Neural cell (in vitro differentiated cells): ENCODE measurements around the gene PPFIA1. TPM values are rescaled to one million over a fixed set of nuclear protein-coding genes. Genes with fewer than 3 reads are reported as not detected.

ENCODE experiments used
- H2AFZ ChIP-seq: fragments of 200-600, 300-800 bp; sonication (generic), shearing (Covaris generic); 2 replicates; pipeline ENCODE4 v1.6.0; 2014; ENCODE audit warnings: low read depth, mild to moderate bottlenecking, antibody characterized with exemption, low read length, moderate library complexity
- H3F3A ChIP-seq: fragments of 200-600 bp; shearing (Covaris generic); 2 replicates; pipeline ENCODE4 v1.6.1; 2016; ENCODE audit warnings: mild to moderate bottlenecking, moderate library complexity, mixed read lengths, antibody characterized with exemption, low read length; ENCODE audit not compliant: insufficient read depth, poor library complexity, severe bottlenecking
- H3K27ac ChIP-seq: fragments of 200-600, 300-800 bp; sonication (generic), shearing (Covaris generic); 2 replicates; pipeline ENCODE4 v1.5.1; 2014; ENCODE audit warnings: mild to moderate bottlenecking, low read length, moderate library complexity
- H3K27me3 ChIP-seq: fragments of 300-800, 200-600 bp; sonication (generic), shearing (Covaris generic); 2 replicates; pipeline ENCODE4 v1.6.0; 2014; ENCODE audit warnings: mild to moderate bottlenecking, low read depth, low read length, moderate library complexity; ENCODE audit not compliant: insufficient read depth
- H3K36me3 ChIP-seq: fragments of 300-800, 200-600 bp; sonication (generic), shearing (Covaris generic); 2 replicates; pipeline ENCODE4 v1.5.1; 2014; ENCODE audit warnings: mild to moderate bottlenecking, antibody characterized with exemption, low read length, moderate library complexity; ENCODE audit not compliant: insufficient read depth
- H3K4me2 ChIP-seq: fragments of 300-800, 200-600 bp; sonication (generic), shearing (Covaris generic); 2 replicates; pipeline ENCODE4 v1.6.0; 2014; ENCODE audit warnings: mild to moderate bottlenecking, low read length
- H3K4me3 ChIP-seq: fragments of 300-800, 200-600 bp; sonication (generic), shearing (Covaris generic); 2 replicates; pipeline ENCODE4 v1.5.1; 2014; ENCODE audit warnings: mild to moderate bottlenecking, low read length, moderate library complexity
- H3K79me2 ChIP-seq: fragments of 200-600 bp; shearing (Covaris generic); replicated peaks from 2 replicates; pipeline ENCODE4 v1.6.0; 2014; ENCODE audit warnings: mild to moderate bottlenecking, low read length, moderate library complexity; ENCODE audit not compliant: insufficient read depth
- H3K9ac ChIP-seq: fragments of 300-800, 200-600 bp; sonication (generic), shearing (Covaris generic); 2 replicates; pipeline ENCODE4 v1.6.1; 2016; ENCODE audit warnings: mild to moderate bottlenecking, low read length, mixed read lengths
- H3K9me2 ChIP-seq: fragments of 200-600 bp; shearing (Covaris generic); 2 replicates; pipeline ENCODE4 v1.6.1; 2016; ENCODE audit warnings: mild to moderate bottlenecking, low read length, mixed read lengths; ENCODE audit not compliant: insufficient read depth
- H3K9me3 ChIP-seq: fragments of 200-600, 300-800 bp; sonication (generic), shearing (Covaris generic); 2 replicates; pipeline ENCODE4 v1.6.1; 2016; ENCODE audit warnings: mild to moderate bottlenecking, mixed run types, low read length, moderate library complexity, mixed read lengths
- H4K20me1 ChIP-seq: fragments of 200-600 bp; shearing (Covaris generic); 2 replicates; pipeline ENCODE4 v1.6.1; 2016; ENCODE audit warnings: mild to moderate bottlenecking, mixed run types; ENCODE audit not compliant: insufficient read depth
- EP300 ChIP-seq: fragments of 450-650 bp; conservative IDR thresholded peaks from 2 replicates; pipeline ENCODE4 v1.6.1; 2014; ENCODE audit warnings: antibody characterized with exemption, mild to moderate bottlenecking, moderate library complexity; ENCODE audit not compliant: poor library complexity, severe bottlenecking
- EZH2 ChIP-seq: fragments of 200-600, 300-800 bp; shearing (Covaris generic), sonication (generic); IDR thresholded peaks from 2 replicates; pipeline ENCODE4 v1.6.1; 2014; ENCODE audit warnings: antibody characterized with exemption, low read length, borderline replicate concordance, mild to moderate bottlenecking; ENCODE audit not compliant: insufficient read depth, poor library complexity, severe bottlenecking
- MXI1 ChIP-seq: fragments of 450-650 bp; conservative IDR thresholded peaks from 2 replicates; pipeline ENCODE4 v1.6.1; 2014; ENCODE audit warnings: antibody characterized with exemption, mild to moderate bottlenecking; ENCODE audit not compliant: poor library complexity, severe bottlenecking
- POLR2AphosphoS5 ChIP-seq: IDR thresholded peaks from 2 replicates; pipeline ENCODE4 v1.6.1; 2012
- RAD21 ChIP-seq: fragments of 450-650 bp; conservative IDR thresholded peaks from 2 replicates; pipeline ENCODE4 v1.6.1; 2014; ENCODE audit warnings: antibody characterized with exemption, mild to moderate bottlenecking, moderate library complexity
- SMC3 ChIP-seq: fragments of 450-650 bp; conservative IDR thresholded peaks from 2 replicates; pipeline ENCODE4 v1.6.1; 2014; ENCODE audit warnings: antibody characterized with exemption, mild to moderate bottlenecking, moderate library complexity; ENCODE audit not compliant: poor library complexity
- TAF1 ChIP-seq: IDR thresholded peaks from 2 replicates; pipeline ENCODE4 v1.6.1; 2012; ENCODE audit warnings: low read depth
- polyA plus RNA-seq: library from polyadenylated mRNA; depleted of rRNA; stranded (reverse); fragments of >200 nt; gene quantifications from 2 replicates; pipeline ENCODE4 v1.2.3, GENCODE V29; 2014
- TF ChIP-seq, protein P1 (sequence below): fragments of 450-650 bp; IDR thresholded peaks from 2 replicates; pipeline ENCODE4 v1.5.1; 2014; ENCODE audit warnings: antibody characterized with exemption, mild to moderate bottlenecking, moderate library complexity; ENCODE audit not compliant: poor library complexity, severe bottlenecking
- TF ChIP-seq, protein P2 (sequence below): IDR thresholded peaks from 2 replicates; pipeline ENCODE4 v1.6.1; 2012; ENCODE audit warnings: borderline replicate concordance

The PPFIA1 gene
- polyA plus RNA-seq, 1 donor from 2014 or later: 48.9 TPM

DNA sequence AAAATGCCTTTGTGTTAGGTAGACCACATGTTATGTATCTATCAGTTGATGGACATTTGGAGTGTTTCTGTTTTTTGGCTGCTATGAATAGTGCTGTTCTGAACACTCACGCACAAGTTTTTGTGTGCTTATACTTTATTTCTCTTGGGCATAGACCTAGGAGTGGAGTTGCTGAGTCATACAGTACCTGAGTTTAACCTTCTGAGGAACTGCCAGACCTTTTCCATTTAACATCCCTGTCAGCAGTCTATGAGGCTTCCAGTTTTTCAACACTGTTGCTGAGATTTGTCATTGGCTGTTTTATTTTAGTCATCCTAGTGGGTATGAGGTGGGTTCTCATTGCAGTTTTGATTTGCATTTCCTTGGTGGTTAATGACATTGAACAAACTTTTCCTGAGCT is 132.2 kb downstream of the PPFIA1 start:
- Histone ChIP-seq H4K20me1 (peaks cover 4% of the 10 kb centered on the region), H3K4me2 (no peak overlapping the region), H3K79me2 (peaks cover 48% of the 10 kb centered on the region), H3K9me2 (no peaks in the 10 kb centered on the region), H3K9ac (no peak overlapping the region), H3K36me3 (no peaks in the 10 kb centered on the region), H3K27me3 (no peaks in the 10 kb centered on the region), H3K4me3 (no peak overlapping the region), H2AFZ (no peak overlapping the region), H3K9me3 (no peaks in the 10 kb centered on the region), H3K27ac (no peak overlapping the region), H3F3A (no peaks in the 10 kb centered on the region)
- TF ChIP-seq EZH2 (no peak), RAD21 (no peak), POLR2AphosphoS5 (no peak), EP300 (no peak), TAF1 (no peak), MXI1 (no peak), SMC3 (no peak)
- TF ChIP-seq, protein P1, sequence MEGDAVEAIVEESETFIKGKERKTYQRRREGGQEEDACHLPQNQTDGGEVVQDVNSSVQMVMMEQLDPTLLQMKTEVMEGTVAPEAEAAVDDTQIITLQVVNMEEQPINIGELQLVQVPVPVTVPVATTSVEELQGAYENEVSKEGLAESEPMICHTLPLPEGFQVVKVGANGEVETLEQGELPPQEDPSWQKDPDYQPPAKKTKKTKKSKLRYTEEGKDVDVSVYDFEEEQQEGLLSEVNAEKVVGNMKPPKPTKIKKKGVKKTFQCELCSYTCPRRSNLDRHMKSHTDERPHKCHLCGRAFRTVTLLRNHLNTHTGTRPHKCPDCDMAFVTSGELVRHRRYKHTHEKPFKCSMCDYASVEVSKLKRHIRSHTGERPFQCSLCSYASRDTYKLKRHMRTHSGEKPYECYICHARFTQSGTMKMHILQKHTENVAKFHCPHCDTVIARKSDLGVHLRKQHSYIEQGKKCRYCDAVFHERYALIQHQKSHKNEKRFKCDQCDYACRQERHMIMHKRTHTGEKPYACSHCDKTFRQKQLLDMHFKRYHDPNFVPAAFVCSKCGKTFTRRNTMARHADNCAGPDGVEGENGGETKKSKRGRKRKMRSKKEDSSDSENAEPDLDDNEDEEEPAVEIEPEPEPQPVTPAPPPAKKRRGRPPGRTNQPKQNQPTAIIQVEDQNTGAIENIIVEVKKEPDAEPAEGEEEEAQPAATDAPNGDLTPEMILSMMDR: no peak

DNA sequence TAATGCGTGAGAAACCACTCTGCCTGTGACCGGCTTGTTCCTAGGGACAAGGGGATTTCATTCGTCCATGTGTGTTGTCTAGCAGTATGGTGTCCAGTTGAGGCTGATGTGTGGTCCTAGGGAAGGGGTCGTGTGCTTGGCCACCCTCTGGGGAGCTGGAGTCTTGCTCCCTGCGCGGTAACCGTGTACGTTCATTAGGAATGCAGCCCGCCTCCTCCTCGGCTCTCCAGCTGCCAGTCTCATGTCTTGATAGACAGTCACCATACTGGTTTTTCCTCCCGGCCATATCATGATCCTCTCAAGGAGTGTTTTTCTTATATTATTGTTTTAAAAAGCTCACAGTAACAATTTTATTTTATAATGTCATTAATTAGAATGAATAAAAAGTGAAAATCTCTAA is 133.8 kb downstream of the PPFIA1 start:
- Histone ChIP-seq H3F3A (no peaks in the 10 kb centered on the region), H2AFZ (no peak overlapping the region), H3K4me3 (no peak overlapping the region), H3K27me3 (no peaks in the 10 kb centered on the region), H3K27ac (no peak overlapping the region), H4K20me1 (peaks cover 4% of the 10 kb centered on the region), H3K9me2 (no peaks in the 10 kb centered on the region), H3K9me3 (no peaks in the 10 kb centered on the region), H3K79me2 (peaks cover 42% of the 10 kb centered on the region), H3K4me2 (no peak overlapping the region), H3K36me3 (no peaks in the 10 kb centered on the region), H3K9ac (no peak overlapping the region)
- TF ChIP-seq, protein P1: no peak
- TF ChIP-seq SMC3 (no peak), EP300 (no peak), EZH2 (no peak), TAF1 (no peak), RAD21 (no peak), POLR2AphosphoS5 (no peak), MXI1 (no peak)
- TF ChIP-seq, protein P2, sequence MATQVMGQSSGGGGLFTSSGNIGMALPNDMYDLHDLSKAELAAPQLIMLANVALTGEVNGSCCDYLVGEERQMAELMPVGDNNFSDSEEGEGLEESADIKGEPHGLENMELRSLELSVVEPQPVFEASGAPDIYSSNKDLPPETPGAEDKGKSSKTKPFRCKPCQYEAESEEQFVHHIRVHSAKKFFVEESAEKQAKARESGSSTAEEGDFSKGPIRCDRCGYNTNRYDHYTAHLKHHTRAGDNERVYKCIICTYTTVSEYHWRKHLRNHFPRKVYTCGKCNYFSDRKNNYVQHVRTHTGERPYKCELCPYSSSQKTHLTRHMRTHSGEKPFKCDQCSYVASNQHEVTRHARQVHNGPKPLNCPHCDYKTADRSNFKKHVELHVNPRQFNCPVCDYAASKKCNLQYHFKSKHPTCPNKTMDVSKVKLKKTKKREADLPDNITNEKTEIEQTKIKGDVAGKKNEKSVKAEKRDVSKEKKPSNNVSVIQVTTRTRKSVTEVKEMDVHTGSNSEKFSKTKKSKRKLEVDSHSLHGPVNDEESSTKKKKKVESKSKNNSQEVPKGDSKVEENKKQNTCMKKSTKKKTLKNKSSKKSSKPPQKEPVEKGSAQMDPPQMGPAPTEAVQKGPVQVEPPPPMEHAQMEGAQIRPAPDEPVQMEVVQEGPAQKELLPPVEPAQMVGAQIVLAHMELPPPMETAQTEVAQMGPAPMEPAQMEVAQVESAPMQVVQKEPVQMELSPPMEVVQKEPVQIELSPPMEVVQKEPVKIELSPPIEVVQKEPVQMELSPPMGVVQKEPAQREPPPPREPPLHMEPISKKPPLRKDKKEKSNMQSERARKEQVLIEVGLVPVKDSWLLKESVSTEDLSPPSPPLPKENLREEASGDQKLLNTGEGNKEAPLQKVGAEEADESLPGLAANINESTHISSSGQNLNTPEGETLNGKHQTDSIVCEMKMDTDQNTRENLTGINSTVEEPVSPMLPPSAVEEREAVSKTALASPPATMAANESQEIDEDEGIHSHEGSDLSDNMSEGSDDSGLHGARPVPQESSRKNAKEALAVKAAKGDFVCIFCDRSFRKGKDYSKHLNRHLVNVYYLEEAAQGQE: no peak
